Psoas muscle (tissue), 8 donors: Measurements from ENCODE around the gene ATG5. TPM values are rescaled to one million over a fixed set of nuclear protein-coding genes. Genes with fewer than 3 reads are reported as not detected.

Source experiments
- ATAC-seq, 4 donors: fragments of 200-7000 bp; cut with Tn5 transposase; one replicate each; pipeline ENCODE4 v1.9.1; 2020; ENCODE audit warnings: moderate library complexity in 3 of 4, mild to moderate bottlenecking in 2 of 4
- DNase-seq, 2 donors: peaks; one replicate each; pipeline ENCODE4 v3.0.0-alpha.2; 2020
- H3K27ac ChIP-seq: fragments of 200-600 bp; one replicate; pipeline ENCODE4 v1.8.0; 2022
- H3K27me3 ChIP-seq, 3 donors: fragments of 200-600 bp in 1 of 3; one replicate each; pipeline versions ENCODE4 v1.6.1 to v1.8.0; 2013 to 2022; ENCODE audit warnings: low read length in 2 of 3, mild to moderate bottlenecking in 2 of 3, moderate library complexity in 1 of 3; ENCODE audit not compliant: insufficient read depth in 3 of 3
- H3K36me3 ChIP-seq, 2 donors: fragments of 200-600 bp in 1 of 2; one replicate each; pipeline versions ENCODE4 v1.6.1 to v1.8.0; 2013 to 2022; ENCODE audit warnings: low read depth in 1 of 2, mild to moderate bottlenecking in 1 of 2, moderate library complexity in 1 of 2; ENCODE audit not compliant: insufficient read depth in 1 of 2
- H3K4me1 ChIP-seq: fragments of 200-600 bp; one replicate; pipeline ENCODE4 v1.8.0; 2022
- H3K4me3 ChIP-seq: fragments of 200-600 bp; one replicate; pipeline ENCODE4 v1.8.0; 2022; ENCODE audit warnings: mild to moderate bottlenecking
- H3K9me3 ChIP-seq: fragments of 200-600 bp; one replicate; pipeline ENCODE4 v1.8.0; 2022
- CTCF ChIP-seq: fragments of 200-600 bp; IDR thresholded peaks from one replicate; pipeline ENCODE4 v1.8.0; 2022; ENCODE audit warnings: antibody characterized with exemption
- WGBS, 3 donors: extraction: QIAGEN DNeasy Blood & Tissue Kit; methylation state at CpG; one replicate each; pipeline versions ENCODE4 v1.1.6 to v1.1.7; 2013; 5-methylcytosine and 5-hydroxymethylcytosine counted together
- intact Hi-C, 2 donors: fragments of 100-400 bp; cut with DNase I; formaldehyde crosslinking; loops; one replicate each; pipeline versions ENCODE4 v1.11.0 to v1.14.2; 2022
- polyA plus RNA-seq, 3 donors: library from polyadenylated mRNA; stranded (reverse); fragments of 200-250 nt; gene quantifications; one replicate each; pipeline ENCODE4 v1.2.3, GENCODE V29; 2013
- total RNA-seq, 4 donors: library from RNA; stranded (reverse); fragmentation: NEBNext Ultra II Directional in 2 of 4; extraction: Animal tissue kit (Norgen Biotek cat#: 25700) in 2 of 4; gene quantifications; one replicate each; pipeline versions ENCODE4 v1.2.1 to v1.2.4, GENCODE V29; 2021 to 2023
- donor health status: healthy with polysubstance abuse.
- donor health status: DM: no; HTN: no; CAD: no; lungs with moderate emphysema.
- donor health status: Bipolar disorder and iron deficiency.
- donor health status: healthy.
- donor health status: DM: yes; HTN: yes; CAD: no.
- donor health status: DM: no; HTN: no; CAD: no.
- donor health status: DM: no; HTN: no; CAD: no.
- donor health status: DM: yes; HTN: yes; CAD: no.

The ATG5 gene
- total and polyA plus RNA-seq, 7 donors = 13.5 to 35.7 (median 19.5) TPM

GRCh38 chr6:106318061-106318460 is 7.5 kb downstream of the ATG5 start:
- DNase-seq (no peak), ATAC-seq (peak; percentile 68 to 95 (median 87))
- WGBS, 3 donors = 26 to 35% (median 32%) methylated on average over 2 of the region's 2 CpGs
- TF ChIP-seq CTCF = no peak
- Histone ChIP-seq H3K27me3 (no peaks in the 10 kb centered on the region), H3K36me3 (peaks cover 0 to 30% of the 10 kb centered on the region in 2 donors), H3K9me3 (no peaks in the 10 kb centered on the region), H3K4me1 (peaks cover 27% of the 10 kb centered on the region), H3K4me3 (no peak overlapping the region), H3K27ac (peak overlapping the region; percentile 54)
- intact Hi-C loops = no loop called here

GRCh38 chr6:106316375-106316766 is 9.2 kb downstream of the ATG5 start:
- no peak overlapping the region for H3K27ac ChIP-seq
- H3K4me3 ChIP-seq = no peak overlapping the region
- peaks cover 30% of the 10 kb centered on the region for H3K4me1 ChIP-seq
- no peak for DNase-seq
- TF ChIP-seq CTCF = no peak
- no peak for ATAC-seq
- intact Hi-C loops = no loop called here
- no peaks in the 10 kb centered on the region for H3K27me3 ChIP-seq
- H3K9me3 ChIP-seq = no peaks in the 10 kb centered on the region
- 85 to 95% (median 91%) methylated on average over 3 of the region's 3 CpGs for WGBS, 3 donors
- peaks cover 0 to 34% of the 10 kb centered on the region in 2 donors for H3K36me3 ChIP-seq

GRCh38 chr6:106315765-106316374 is 9.7 kb downstream of the ATG5 start:
- H3K27ac ChIP-seq = no peak overlapping the region
- DNase-seq = no peak
- H3K4me1 ChIP-seq = peaks cover 34% of the 10 kb centered on the region
- peaks cover 0 to 34% of the 10 kb centered on the region in 2 donors for H3K36me3 ChIP-seq
- ATAC-seq = no peak
- no peak for TF ChIP-seq CTCF
- intact Hi-C loops = no loop called here
- 54 to 59% (median 57%) methylated on average over 6 of the region's 6 CpGs for WGBS, 3 donors
- no peaks in the 10 kb centered on the region for H3K27me3 ChIP-seq
- H3K9me3 ChIP-seq = no peaks in the 10 kb centered on the region
- no peak overlapping the region for H3K4me3 ChIP-seq

- intact Hi-C loops = loop anchor here (10.0 kb wide), 2 partner anchors 225 to 825 kb away; partner anchors contain the start of gene PRDM1 (in 1 of the 2)
- Histone ChIP-seq H3K9me3 (no peaks in the 10 kb centered on the region), H3K4me1 (peaks cover 19% of the 10 kb centered on the region), H3K27ac (no peak overlapping the region), H3K27me3 (no peaks in the 10 kb centered on the region), H3K36me3 (peaks cover 0 to 23% of the 10 kb centered on the region in 2 donors), H3K4me3 (no peak overlapping the region)
- ATAC-seq (no peak), DNase-seq (no peak)
- WGBS, 3 donors = 76 to 86% (median 78%) methylated on average over 3 of the region's 3 CpGs
- no peak for TF ChIP-seq CTCF
Measured at GRCh38 chr6:106309766-106310373, 15.7 kb downstream of the ATG5 start.
